K562 (cell line): ENCODE measurements around the gene ZNF490.

Experiments
- ELF2 ChIP-seq: fragments of 250-450 bp; sonication (Bioruptor Pico); IDR thresholded peaks from 2 replicates; pipeline ENCODE4 v1.5.0; 2021; ENCODE audit warnings: mild to moderate bottlenecking
- NCOA1 ChIP-seq: fragments of 450-650 bp; IDR thresholded peaks from 2 replicates; pipeline ENCODE4 v1.6.1; 2016; ENCODE audit warnings: low read depth
- POLR2G ChIP-seq: fragments of 200-400 bp; formaldehyde crosslinking; IDR thresholded peaks from 2 replicates; pipeline ENCODE4 v1.6.1; 2017; ENCODE audit warnings: low read depth, mild to moderate bottlenecking, antibody characterized with exemption, low read length, moderate library complexity
- SNRNP70 ChIP-seq: fragments of 200-400 bp; formaldehyde crosslinking; optimal IDR thresholded peaks from 2 replicates; pipeline ENCODE3; 2017; ENCODE audit warnings: low read depth, low read length
- ZNF274 ChIP-seq: IDR thresholded peaks from 2 replicates; pipeline ENCODE4 v1.6.1; 2011; ENCODE audit warnings: low read depth, mild to moderate bottlenecking, low read length, moderate library complexity, borderline replicate concordance

GRCh38 chr19:12629215-12629614, 18.6 kb upstream of the ZNF490 start:
- TF ChIP-seq NCOA1 (no peak), ZNF274 (no peak), SNRNP70 (no peak), POLR2G (0 out of 2 replicates have a peak, but pooled peaks have one; percentile 2), ELF2 (no peak)
